HT-29 (cell line): ENCODE measurements around the gene MED12. TPM values are rescaled to one million over a fixed set of nuclear protein-coding genes. Genes with fewer than 3 reads are reported as not detected.
"Not testable (repeated sequence)": the region's sequence is repeated elsewhere in the genome, so short reads cannot be mapped to it uniquely, and the experiment has no call there.

ENCODE experiments used
- DNase-seq: peaks from one replicate; pipeline ENCODE4 v3.0.0-alpha.2; 2015; ENCODE audit warnings: low spot score
- total RNA-seq: library from RNA; depleted of rRNA; stranded (reverse); fragments of >200 nt; shearing (Covaris generic); gene quantifications from 2 replicates; pipeline ENCODE4 v1.2.3, GENCODE V29; 2014

MED12 gene
- total RNA-seq, 1 experiment from 2014 or later = 36.2 TPM

DNA sequence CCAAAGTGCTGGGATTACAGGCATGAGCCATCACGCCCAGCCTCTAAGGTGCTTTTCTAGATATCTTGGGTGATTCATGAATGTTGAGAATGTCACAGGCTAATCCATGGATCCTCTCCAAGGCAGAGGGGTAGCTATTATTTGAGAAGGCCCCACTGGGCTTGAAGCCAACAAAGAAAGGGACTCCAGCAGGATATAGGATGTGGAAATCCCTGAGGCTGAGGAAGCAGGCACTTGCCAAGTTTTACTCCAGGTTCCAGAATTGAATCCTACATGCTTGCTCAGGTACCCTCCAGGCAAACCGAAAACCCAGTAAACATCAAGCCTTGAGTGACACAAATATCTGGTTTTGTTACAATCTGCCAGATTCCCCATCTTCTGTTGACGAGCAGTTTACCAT is 42.1 kb downstream of the MED12 start:
- DNase-seq = no peak

GRCh38 chrX:71162981-71163380 is 44.6 kb downstream of the MED12 start:
- no peak for DNase-seq

DNA sequence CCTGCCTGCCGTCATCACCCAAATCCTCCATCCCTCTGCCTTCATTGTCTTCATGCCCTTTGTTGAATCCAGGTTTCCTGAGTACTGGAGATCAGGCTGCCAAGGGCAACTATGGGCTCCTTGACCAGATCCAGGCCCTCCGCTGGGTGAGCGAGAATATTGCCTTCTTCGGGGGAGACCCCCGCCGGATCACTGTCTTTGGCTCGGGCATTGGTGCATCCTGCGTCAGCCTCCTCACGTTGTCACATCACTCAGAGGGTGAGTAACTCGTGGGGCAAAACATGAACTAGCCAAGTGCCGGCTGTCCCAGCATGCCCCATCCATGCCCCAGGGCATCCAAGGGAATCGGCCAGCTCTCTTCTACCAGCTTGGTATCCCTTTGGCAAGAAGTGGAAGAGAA is 45.7 kb downstream of the MED12 start:
- no peak for DNase-seq

DNA sequence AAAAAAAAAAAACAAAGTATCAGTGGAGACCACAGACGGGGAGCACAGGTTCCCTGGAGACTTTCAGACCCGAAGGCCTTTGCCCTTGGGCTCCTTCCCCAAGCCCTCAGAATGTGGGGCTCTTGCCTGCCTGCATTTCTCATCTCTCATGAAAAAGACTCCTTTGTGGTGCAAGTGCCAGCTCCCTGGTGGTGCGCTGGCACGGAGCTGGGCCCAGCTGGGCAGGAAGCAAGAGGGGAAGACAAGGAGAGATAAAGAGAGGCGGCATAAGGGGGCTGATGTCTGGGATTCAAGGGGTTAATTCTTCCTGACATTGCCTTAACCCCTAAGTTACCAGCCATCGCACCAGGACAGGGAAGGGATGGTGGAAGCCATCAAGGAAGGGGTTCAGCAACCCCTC is 48.1 kb downstream of the MED12 start:
- DNase-seq = no peak

GRCh38 chrX:71167031-71167781 is 48.8 kb downstream of the MED12 start:
- no peak for DNase-seq

- no peak for DNase-seq
Measured at GRCh38 chrX:71168134-71168533, 49.7 kb downstream of the MED12 start.

DNA sequence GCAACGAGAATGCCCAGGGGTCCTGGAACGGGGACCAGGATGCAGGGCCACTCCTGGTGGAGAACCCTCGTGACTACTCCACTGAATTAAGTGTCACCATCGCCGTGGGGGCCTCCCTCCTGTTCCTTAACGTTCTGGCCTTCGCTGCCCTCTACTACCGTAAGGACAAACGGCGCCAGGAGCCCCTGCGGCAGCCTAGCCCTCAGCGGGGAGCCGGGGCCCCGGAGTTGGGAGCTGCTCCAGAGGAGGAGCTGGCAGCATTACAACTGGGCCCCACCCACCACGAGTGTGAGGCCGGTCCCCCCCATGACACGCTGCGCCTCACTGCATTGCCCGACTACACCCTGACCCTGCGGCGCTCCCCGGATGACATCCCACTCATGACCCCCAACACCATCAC is 51.2 kb downstream of the MED12 start:
- no peak for DNase-seq

GRCh38 chrX:71170660-71171059 is 52.3 kb downstream of the MED12 start:
- DNase-seq = no peak

DNA sequence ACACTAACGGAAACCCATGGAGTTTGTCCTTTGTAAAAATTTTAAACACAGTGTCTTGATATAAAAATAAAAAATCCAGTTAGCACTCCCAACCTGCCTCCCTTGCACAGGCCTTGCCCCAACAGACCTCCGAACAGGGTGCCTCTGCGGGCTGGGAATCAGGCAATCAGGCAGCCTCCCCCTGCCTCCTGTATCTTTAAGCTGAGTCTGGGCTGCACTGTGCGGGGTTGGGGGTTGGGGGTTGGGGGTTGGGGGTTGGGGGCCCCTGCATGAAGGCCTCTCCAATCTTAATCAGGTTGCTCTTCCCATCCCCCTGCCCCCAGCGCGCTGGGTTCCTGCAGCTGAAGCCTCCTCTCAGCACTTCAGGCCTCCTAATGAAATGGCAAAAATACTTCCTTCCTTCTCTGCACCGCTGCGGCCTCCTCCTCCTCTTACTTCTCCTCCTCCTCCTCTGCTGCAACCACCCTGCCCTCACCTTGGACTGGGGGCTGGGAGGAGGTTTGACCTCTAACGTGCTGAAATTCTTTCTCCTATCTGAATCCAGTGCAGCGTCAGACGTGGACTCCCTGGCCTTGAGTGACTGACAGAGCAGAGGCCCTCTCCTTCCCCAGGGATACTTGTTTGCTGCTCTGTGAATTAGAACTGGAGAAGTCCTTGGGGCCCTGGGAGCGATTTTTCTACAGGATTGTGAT is 52.9 kb downstream of the MED12 start:
- no peak for DNase-seq

DNA sequence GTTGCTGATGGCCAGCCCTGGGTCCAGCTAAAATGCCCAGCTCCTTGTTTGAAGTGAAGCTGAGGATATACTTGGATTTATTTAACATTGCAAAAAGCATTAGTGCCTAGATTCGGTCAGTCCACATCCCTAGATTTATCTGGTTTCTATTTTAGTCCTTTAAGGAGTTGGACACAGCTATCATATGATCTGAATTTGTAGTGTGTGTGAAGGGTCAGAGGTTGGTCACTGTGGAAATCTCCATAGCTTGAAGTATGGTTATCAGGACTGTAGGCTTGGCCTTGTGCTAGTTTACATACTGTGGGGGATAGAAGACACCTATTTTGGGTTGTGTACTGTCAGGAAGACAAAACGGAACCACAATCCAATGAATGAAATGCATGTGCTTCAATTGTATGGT is 55.0 kb downstream of the MED12 start:
- DNase-seq = no peak

GRCh38 chrX:71174795-71175194 is 56.4 kb downstream of the MED12 start:
- no peak for DNase-seq

DNA sequence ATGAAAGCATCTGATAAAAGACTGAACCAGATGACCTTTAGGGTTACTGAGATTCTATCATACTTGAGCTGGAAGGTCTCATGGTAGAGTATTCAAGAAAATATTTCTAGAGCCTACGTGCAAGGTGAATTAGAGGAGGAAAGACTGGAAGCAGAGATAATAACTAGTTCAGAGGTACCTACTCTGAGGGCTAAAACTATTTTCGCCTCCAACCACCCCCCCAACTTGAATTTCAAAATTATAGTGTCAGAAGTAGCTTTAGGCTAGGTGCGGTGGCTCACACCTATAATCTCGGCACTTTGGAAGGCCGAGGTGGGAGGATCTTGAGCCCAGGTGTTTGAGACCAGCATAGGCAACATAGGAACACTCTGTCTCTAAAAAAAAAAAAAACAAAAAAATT is 57.1 kb downstream of the MED12 start:
- DNase-seq = no peak

GRCh38 chrX:71177327-71177726 is 58.9 kb downstream of the MED12 start:
- no peak for DNase-seq

DNA sequence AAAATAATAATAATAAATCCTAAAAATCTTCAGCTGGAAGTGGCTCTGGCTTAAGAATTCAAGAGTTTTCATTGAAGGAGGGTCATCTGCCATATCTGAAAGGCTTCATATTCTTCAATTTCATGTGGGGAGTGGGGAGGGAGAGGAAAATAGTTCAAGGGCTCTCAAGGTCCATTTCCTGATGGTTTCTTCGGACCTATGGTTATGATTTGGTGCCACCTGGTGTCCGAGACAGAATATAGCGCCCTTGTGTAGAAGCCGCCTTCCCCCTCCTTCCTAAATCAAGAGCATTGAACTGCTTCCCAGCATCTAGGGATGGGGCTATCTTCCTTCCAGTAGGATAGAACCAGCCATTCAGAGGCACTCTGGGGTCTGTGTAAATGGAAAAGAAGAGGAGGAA is 60.5 kb downstream of the MED12 start:
- peak; percentile 81 for DNase-seq

- DNase-seq = not testable (repeated sequence)
Measured at GRCh38 chrX:71180579-71181265, 62.3 kb downstream of the MED12 start.

GRCh38 chrX:71181558-71181909 is 63.1 kb downstream of the MED12 start:
- no peak for DNase-seq

DNA sequence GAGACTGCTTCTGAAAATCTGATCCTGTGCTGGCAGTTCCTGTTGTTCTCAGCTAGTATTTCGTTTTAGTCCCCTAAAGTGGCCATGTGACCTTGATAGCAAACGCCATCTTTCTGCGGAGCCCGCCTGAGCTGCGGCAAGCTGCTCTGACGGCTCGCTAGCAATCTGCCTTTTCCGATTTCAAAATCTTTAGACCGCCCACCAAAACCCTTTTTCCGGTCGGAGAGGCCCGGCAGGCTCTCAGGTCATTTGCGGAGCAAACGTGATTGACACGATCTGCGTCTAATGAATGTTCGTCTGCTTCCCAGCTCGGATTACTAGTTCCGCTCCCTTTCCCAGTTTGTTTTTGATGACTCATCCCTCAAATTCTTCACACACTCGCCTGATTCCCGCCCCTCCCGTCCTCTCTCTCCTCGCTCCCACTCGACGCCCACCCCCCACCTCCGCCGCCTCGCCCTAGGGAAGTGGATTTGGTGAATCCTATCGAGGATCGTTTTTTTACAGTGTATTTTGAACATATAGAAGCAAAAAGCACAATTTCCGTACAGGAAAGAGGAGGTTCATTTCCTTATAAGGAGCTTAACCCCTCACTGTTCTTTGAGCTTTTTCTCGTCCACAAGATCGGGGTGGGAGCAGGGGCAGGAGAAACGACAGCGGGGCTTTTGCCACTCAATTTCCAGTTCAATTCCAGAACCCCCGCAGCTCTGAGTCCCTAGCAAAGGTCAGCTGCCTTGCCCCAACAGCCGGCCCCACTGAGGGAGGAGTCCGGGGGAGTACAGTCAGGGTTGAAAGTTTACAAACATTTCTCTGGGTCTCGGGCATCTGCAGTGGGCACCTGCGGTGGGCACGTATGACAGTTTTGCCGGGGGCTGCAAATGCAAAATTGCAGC is 63.8 kb downstream of the MED12 start:
- peak; percentile 92 for DNase-seq

GRCh38 chrX:71182871-71183270 is 64.5 kb downstream of the MED12 start:
- no peak for DNase-seq

DNA sequence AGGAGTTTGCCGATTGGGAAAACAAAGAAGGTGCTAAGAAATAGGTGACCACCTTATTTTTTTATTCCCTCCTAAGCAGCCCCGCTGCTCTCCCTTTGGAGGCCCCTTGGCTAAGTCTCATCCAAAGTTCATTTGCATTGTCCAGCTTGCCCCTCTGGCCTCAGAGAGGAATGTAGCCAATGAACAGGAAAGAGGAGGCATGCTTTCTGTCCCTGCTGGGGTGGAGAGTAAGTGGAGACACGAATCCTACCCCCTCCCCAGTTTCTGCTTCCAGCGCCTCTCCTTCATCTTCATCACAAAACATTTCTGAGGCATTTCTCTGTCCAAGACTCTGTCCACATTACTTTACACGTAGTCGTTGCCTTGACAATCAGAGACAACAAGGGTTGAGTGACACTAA is 64.9 kb downstream of the MED12 start:
- DNase-seq = no peak

DNA sequence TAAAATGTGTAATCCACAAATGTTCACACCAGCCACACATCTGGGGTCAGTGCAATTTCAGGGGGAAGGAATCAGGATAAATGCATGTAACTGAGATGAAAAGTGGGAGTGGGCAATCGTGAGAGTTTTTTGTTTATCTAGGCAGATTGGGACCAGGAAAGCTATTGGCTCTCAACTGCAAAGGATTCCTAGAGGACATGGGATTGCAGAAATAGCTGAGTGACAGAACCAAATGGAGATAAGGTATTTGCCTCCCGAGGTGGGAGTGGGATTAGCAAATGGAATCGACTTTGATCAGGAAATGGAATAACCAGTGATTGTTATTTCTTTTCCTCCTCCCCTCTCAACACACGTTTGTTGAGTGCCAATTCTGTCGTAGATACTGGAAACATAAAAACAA is 65.7 kb downstream of the MED12 start:
- no peak for DNase-seq

GRCh38 chrX:71184803-71185495 is 66.6 kb downstream of the MED12 start:
- DNase-seq = no peak
